HG03103 (cell line): ENCODE results near the gene PPP2R5C.

ENCODE experiments used
- ATAC-seq: cut with Tn5 transposase; IDR thresholded peaks from one replicate; pipeline ENCODE4 v1.9.1; 2021; ENCODE audit warnings: low read depth; ENCODE audit not compliant: unreplicated experiment

Gene PPP2R5C

GRCh38 chr14:101834800-101835547, 73.5 kb downstream of the PPP2R5C start:
- no peak for ATAC-seq

- ATAC-seq, result no peak
These were observed 74.1 kb downstream of the PPP2R5C start for GRCh38 chr14:101835566-101835965.

GRCh38 chr14:101836135-101836534, 74.6 kb downstream of the PPP2R5C start:
- no peak for ATAC-seq

GRCh38 chr14:101838476-101838875, 77.0 kb downstream of the PPP2R5C start:
- no peak for ATAC-seq

GRCh38 chr14:101839236-101839635, 77.7 kb downstream of the PPP2R5C start:
- no peak for ATAC-seq

- no peak for ATAC-seq
These were observed 78.2 kb downstream of the PPP2R5C start for GRCh38 chr14:101839661-101840060.

GRCh38 chr14:101840649-101841369, 79.3 kb downstream of the PPP2R5C start:
- ATAC-seq, result no peak

GRCh38 chr14:101843038-101843437, 81.5 kb downstream of the PPP2R5C start:
- ATAC-seq, result no peak

- peak; percentile 56 for ATAC-seq
These were observed 82.2 kb downstream of the PPP2R5C start for GRCh38 chr14:101843665-101844064.

- ATAC-seq, result no peak
These were observed 82.7 kb downstream of the PPP2R5C start for GRCh38 chr14:101844219-101844618.

- no peak for ATAC-seq
These were observed 83.2 kb downstream of the PPP2R5C start for GRCh38 chr14:101844751-101845150.

- no peak for ATAC-seq
These were observed 84.0 kb downstream of the PPP2R5C start for GRCh38 chr14:101845496-101845895.

GRCh38 chr14:101845896-101846295, 84.4 kb downstream of the PPP2R5C start:
- ATAC-seq, result no peak

GRCh38 chr14:101849125-101849524, 87.6 kb downstream of the PPP2R5C start:
- no peak for ATAC-seq

- no peak for ATAC-seq
These were observed 88.1 kb downstream of the PPP2R5C start for GRCh38 chr14:101849640-101850039.

GRCh38 chr14:101851183-101851582, 89.7 kb downstream of the PPP2R5C start:
- ATAC-seq, result no peak

GRCh38 chr14:101851736-101852405, 90.4 kb downstream of the PPP2R5C start:
- no peak for ATAC-seq

- no peak for ATAC-seq
These were observed 91.3 kb downstream of the PPP2R5C start for GRCh38 chr14:101852785-101853184.

- ATAC-seq, result no peak
These were observed 92.0 kb downstream of the PPP2R5C start for GRCh38 chr14:101853455-101854018.

GRCh38 chr14:101854366-101854765, 92.9 kb downstream of the PPP2R5C start:
- no peak for ATAC-seq

GRCh38 chr14:101855958-101856357, 94.4 kb downstream of the PPP2R5C start:
- no peak for ATAC-seq
